HepG2 (cell line): ENCODE measurements around the gene GPR158. TPM values are rescaled to one million over a fixed set of nuclear protein-coding genes. Genes with fewer than 3 reads are reported as not detected.

Experiments
- CEBPB ChIP-seq: IDR thresholded peaks from 2 replicates; pipeline ENCODE4 v1.6.1; 2011; ENCODE audit warnings: low read depth, low read length, improper control_type of control experiment, borderline replicate concordance
- FOXA1 ChIP-seq, 2 experiments: fragments of 450-650 bp in 1 of 2; sonication (generic) in 1 of 2; formaldehyde crosslinking in 1 of 2; IDR thresholded peaks; 2 replicates each; pipeline versions ENCODE4 v1.4.0 to v1.6.1; 2016 to 2020; ENCODE audit warnings: missing genetic modification reagents in 1 of 2
- ZNF292 ChIP-seq: sonication (generic); formaldehyde crosslinking; IDR thresholded peaks from 2 replicates; pipeline ENCODE4 v1.8.1; 2022; ENCODE audit warnings: mild to moderate bottlenecking, low read depth, missing genetic modification reagents, borderline replicate concordance
- ZNF703 ChIP-seq: sonication (generic); formaldehyde crosslinking; IDR thresholded peaks from 2 replicates; pipeline ENCODE4 v1.5.1; 2020; ENCODE audit warnings: missing genetic modification reagents, mild to moderate bottlenecking, moderate library complexity, borderline replicate concordance
- polyA plus RNA-seq, 8 experiments: library from polyadenylated mRNA; depleted of rRNA in 3 of 8; stranded (reverse) in 7 of 8; unstranded in 1 of 8; fragments of >200 nt; fragmentation: Illumina TruSeq in 4 of 8; extraction: Trizol in 4 of 8; gene quantifications; 2 replicates each; pipeline versions ENCODE4 v1.2.1 to v1.2.3, GENCODE V29; 2011 to 2016; ENCODE audit warnings: low read depth in 4 of 8, missing spikeins in 1 of 8, mixed read lengths in 1 of 8; ENCODE audit not compliant: insufficient read depth in 1 of 8
- total RNA-seq, 5 experiments: library from RNA; depleted of rRNA; stranded (reverse); fragments of >200 nt; fragmentation: Illumina TruSeq; extraction: Trizol; gene quantifications; 2 replicates each; pipeline ENCODE4 v1.2.3, GENCODE V29; 2016; ENCODE audit warnings: low read depth in 1 of 5
- TF ChIP-seq, protein P1 (sequence below): sonication (generic); formaldehyde crosslinking; IDR thresholded peaks from 2 replicates; pipeline ENCODE4 v1.4.0; 2020; ENCODE audit warnings: low read depth, mild to moderate bottlenecking, missing genetic modification reagents
- TF ChIP-seq, protein P2 (sequence below): sonication (generic); formaldehyde crosslinking; conservative IDR thresholded peaks from 2 replicates; pipeline ENCODE4 v1.8.1; 2023; ENCODE audit warnings: missing genetic modification reagents
- TF ChIP-seq, protein P3 (sequence below): sonication (generic); formaldehyde crosslinking; IDR thresholded peaks from 2 replicates; pipeline ENCODE4 v1.5.0; 2020; ENCODE audit warnings: mild to moderate bottlenecking, missing genetic modification reagents, moderate library complexity
- TF ChIP-seq, protein P4 (sequence below): IDR thresholded peaks from 2 replicates; pipeline ENCODE4 v1.6.1; 2016; ENCODE audit warnings: low read depth, borderline replicate concordance
- TF ChIP-seq, protein P5 (sequence below): sonication (generic); formaldehyde crosslinking; conservative IDR thresholded peaks from 2 replicates; pipeline ENCODE4 v1.8.0; 2022; ENCODE audit warnings: missing genetic modification reagents
- TF ChIP-seq, protein P6 (sequence below): sonication (generic); formaldehyde crosslinking; IDR thresholded peaks from 2 replicates; pipeline ENCODE4 v1.4.0; 2020; ENCODE audit warnings: missing genetic modification reagents, borderline replicate concordance
- TF ChIP-seq, protein P7 (sequence below): sonication (generic); formaldehyde crosslinking; conservative IDR thresholded peaks from 2 replicates; pipeline ENCODE4 v1.4.0; 2020; ENCODE audit warnings: missing genetic modification reagents

The GPR158 gene
- total and polyA plus RNA-seq, 2 of the 13 experiments (the other 11 are each of a cell fraction or from before 2014, with no cell fraction given) = not detected

DNA sequence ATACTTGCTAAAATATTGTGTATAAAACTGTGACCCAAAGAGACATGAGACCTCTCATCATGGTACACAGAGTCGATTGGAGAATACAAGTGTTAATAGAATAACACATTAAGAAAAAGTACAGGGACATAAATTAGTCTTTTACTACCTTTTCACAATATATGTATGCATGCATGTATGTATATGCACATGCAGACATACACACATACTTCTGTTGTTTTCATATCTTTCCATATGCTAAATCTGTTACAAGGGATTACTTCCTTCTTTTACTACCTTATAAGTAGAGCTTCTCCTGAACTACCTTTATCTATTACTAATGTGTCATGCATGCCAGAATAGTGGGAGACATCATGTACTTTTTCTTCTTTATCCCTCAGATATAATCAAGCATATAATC lies 131.6 kb downstream of the GPR158 start (continued):
- TF ChIP-seq, protein P1, sequence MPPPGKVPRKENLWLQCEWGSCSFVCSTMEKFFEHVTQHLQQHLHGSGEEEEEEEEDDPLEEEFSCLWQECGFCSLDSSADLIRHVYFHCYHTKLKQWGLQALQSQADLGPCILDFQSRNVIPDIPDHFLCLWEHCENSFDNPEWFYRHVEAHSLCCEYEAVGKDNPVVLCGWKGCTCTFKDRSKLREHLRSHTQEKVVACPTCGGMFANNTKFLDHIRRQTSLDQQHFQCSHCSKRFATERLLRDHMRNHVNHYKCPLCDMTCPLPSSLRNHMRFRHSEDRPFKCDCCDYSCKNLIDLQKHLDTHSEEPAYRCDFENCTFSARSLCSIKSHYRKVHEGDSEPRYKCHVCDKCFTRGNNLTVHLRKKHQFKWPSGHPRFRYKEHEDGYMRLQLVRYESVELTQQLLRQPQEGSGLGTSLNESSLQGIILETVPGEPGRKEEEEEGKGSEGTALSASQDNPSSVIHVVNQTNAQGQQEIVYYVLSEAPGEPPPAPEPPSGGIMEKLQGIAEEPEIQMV (CRISPR knock-in tag) = no peak
- TF ChIP-seq, protein P2, sequence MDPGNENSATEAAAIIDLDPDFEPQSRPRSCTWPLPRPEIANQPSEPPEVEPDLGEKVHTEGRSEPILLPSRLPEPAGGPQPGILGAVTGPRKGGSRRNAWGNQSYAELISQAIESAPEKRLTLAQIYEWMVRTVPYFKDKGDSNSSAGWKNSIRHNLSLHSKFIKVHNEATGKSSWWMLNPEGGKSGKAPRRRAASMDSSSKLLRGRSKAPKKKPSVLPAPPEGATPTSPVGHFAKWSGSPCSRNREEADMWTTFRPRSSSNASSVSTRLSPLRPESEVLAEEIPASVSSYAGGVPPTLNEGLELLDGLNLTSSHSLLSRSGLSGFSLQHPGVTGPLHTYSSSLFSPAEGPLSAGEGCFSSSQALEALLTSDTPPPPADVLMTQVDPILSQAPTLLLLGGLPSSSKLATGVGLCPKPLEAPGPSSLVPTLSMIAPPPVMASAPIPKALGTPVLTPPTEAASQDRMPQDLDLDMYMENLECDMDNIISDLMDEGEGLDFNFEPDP = no peak
- no peak for TF ChIP-seq ZNF292 (CRISPR knock-in tag)
- TF ChIP-seq, protein P3, sequence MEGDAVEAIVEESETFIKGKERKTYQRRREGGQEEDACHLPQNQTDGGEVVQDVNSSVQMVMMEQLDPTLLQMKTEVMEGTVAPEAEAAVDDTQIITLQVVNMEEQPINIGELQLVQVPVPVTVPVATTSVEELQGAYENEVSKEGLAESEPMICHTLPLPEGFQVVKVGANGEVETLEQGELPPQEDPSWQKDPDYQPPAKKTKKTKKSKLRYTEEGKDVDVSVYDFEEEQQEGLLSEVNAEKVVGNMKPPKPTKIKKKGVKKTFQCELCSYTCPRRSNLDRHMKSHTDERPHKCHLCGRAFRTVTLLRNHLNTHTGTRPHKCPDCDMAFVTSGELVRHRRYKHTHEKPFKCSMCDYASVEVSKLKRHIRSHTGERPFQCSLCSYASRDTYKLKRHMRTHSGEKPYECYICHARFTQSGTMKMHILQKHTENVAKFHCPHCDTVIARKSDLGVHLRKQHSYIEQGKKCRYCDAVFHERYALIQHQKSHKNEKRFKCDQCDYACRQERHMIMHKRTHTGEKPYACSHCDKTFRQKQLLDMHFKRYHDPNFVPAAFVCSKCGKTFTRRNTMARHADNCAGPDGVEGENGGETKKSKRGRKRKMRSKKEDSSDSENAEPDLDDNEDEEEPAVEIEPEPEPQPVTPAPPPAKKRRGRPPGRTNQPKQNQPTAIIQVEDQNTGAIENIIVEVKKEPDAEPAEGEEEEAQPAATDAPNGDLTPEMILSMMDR = no peak
- TF ChIP-seq FOXA1 (IDR thresholded peaks at IDR 0.05) = no peak
- no peak for TF ChIP-seq FOXA1 (CRISPR knock-in tag; IDR thresholded peaks at IDR 0.05)
- TF ChIP-seq, protein P4, sequence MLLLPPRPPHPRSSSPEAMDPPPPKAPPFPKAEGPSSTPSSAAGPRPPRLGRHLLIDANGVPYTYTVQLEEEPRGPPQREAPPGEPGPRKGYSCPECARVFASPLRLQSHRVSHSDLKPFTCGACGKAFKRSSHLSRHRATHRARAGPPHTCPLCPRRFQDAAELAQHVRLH (CRISPR knock-in tag) = no peak
- no peak for TF ChIP-seq ZNF703 (CRISPR knock-in tag)
- no peak for TF ChIP-seq CEBPB
- TF ChIP-seq, protein P5, sequence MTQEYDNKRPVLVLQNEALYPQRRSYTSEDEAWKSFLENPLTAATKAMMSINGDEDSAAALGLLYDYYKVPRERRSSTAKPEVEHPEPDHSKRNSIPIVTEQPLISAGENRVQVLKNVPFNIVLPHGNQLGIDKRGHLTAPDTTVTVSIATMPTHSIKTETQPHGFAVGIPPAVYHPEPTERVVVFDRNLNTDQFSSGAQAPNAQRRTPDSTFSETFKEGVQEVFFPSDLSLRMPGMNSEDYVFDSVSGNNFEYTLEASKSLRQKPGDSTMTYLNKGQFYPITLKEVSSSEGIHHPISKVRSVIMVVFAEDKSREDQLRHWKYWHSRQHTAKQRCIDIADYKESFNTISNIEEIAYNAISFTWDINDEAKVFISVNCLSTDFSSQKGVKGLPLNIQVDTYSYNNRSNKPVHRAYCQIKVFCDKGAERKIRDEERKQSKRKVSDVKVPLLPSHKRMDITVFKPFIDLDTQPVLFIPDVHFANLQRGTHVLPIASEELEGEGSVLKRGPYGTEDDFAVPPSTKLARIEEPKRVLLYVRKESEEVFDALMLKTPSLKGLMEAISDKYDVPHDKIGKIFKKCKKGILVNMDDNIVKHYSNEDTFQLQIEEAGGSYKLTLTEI (CRISPR knock-in tag) = no peak
- TF ChIP-seq, protein P6, sequence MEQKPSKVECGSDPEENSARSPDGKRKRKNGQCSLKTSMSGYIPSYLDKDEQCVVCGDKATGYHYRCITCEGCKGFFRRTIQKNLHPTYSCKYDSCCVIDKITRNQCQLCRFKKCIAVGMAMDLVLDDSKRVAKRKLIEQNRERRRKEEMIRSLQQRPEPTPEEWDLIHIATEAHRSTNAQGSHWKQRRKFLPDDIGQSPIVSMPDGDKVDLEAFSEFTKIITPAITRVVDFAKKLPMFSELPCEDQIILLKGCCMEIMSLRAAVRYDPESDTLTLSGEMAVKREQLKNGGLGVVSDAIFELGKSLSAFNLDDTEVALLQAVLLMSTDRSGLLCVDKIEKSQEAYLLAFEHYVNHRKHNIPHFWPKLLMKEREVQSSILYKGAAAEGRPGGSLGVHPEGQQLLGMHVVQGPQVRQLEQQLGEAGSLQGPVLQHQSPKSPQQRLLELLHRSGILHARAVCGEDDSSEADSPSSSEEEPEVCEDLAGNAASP (CRISPR knock-in tag) = no peak
- TF ChIP-seq, protein P7, sequence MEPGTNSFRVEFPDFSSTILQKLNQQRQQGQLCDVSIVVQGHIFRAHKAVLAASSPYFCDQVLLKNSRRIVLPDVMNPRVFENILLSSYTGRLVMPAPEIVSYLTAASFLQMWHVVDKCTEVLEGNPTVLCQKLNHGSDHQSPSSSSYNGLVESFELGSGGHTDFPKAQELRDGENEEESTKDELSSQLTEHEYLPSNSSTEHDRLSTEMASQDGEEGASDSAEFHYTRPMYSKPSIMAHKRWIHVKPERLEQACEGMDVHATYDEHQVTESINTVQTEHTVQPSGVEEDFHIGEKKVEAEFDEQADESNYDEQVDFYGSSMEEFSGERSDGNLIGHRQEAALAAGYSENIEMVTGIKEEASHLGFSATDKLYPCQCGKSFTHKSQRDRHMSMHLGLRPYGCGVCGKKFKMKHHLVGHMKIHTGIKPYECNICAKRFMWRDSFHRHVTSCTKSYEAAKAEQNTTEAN (CRISPR knock-in tag) = no peak
